Cardiac fibroblast (primary cell): ENCODE measurements around the gene DKK3.
"Not testable (repeated sequence)": the region's sequence is repeated elsewhere in the genome, so short reads cannot be mapped to it uniquely, and the experiment has no call there.

ENCODE experiments used
- DNase-seq, 2 donors: peaks; one replicate each; pipeline versions ENCODE4 v3.0.0 to v3.0.0-alpha.2; 2010; ENCODE audit warnings: low read depth in 2 of 2
- H3K4me3 ChIP-seq, 2 donors: replicated peaks in 1 of 2; 1 replicate in 1 of 2; 2 replicates in 1 of 2; pipeline ENCODE4 v1.5.1; 2011; ENCODE audit warnings: low read depth in 2 of 2, low read length in 2 of 2, mild to moderate bottlenecking in 2 of 2, moderate library complexity in 1 of 2
- CTCF ChIP-seq: IDR thresholded peaks from one replicate; pipeline ENCODE4 v1.5.1; 2011; ENCODE audit warnings: low read depth, mild to moderate bottlenecking, low read length, inconsistent platforms

The DKK3 gene

GRCh38 chr11:12043959-12044791 lies 35.7 kb upstream of the DKK3 start:
- H3K4me3 ChIP-seq, result peak overlapping the region in 1 of 2 donors; percentile 11
- DNase-seq, result peak; percentile 92 to 99

GRCh38 chr11:12043221-12043620 lies 34.8 kb upstream of the DKK3 start:
- TF ChIP-seq CTCF, result no peak
- no peak for DNase-seq
- no peak overlapping the region for H3K4me3 ChIP-seq

More at GRCh38 chr11:12043959-12044791, 35.7 kb upstream of the DKK3 start:
- peak; percentile 83 for TF ChIP-seq CTCF

- TF ChIP-seq CTCF, result no peak
- no peak overlapping the region for H3K4me3 ChIP-seq
- DNase-seq, result peak; percentile 86 to 98
Measured at GRCh38 chr11:12042215-12042676, 33.8 kb upstream of the DKK3 start.

GRCh38 chr11:12040719-12041118 lies 32.3 kb upstream of the DKK3 start:
- not testable (repeated sequence) for DNase-seq, H3K4me3 ChIP-seq

GRCh38 chr11:12032968-12033367 lies 24.5 kb upstream of the DKK3 start:
- no peak for TF ChIP-seq CTCF
- DNase-seq, result no peak
- H3K4me3 ChIP-seq, result no peak overlapping the region

GRCh38 chr11:12031856-12032544 lies 23.6 kb upstream of the DKK3 start:
- H3K4me3 ChIP-seq, result no peak overlapping the region
- TF ChIP-seq CTCF, result no peak
- no peak for DNase-seq

GRCh38 chr11:12029738-12030363 lies 21.4 kb upstream of the DKK3 start:
- no peak for TF ChIP-seq CTCF
- no peak for DNase-seq
- no peak overlapping the region for H3K4me3 ChIP-seq
